Pancreas (tissue), 10 donors: ENCODE data around the gene PPT2. TPM values are rescaled to one million over a fixed set of nuclear protein-coding genes. Genes with fewer than 3 reads are reported as not detected.
"Not testable (repeated sequence)": the region's sequence is repeated elsewhere in the genome, so short reads cannot be mapped to it uniquely, and the experiment has no call there.

Source experiments
- ATAC-seq, 4 donors: fragments of 200-7000 bp; cut with Tn5 transposase; one replicate each; pipeline versions ENCODE4 v1.8.0 to v1.9.1; 2020; ENCODE audit warnings: mild to moderate bottlenecking in 4 of 4, moderate library complexity in 4 of 4
- DNase-seq, 6 donors: peaks; one replicate each; pipeline ENCODE4 v3.0.0-alpha.2; 2020
- FAIRE-seq: peaks from 2 replicates; lab custom pipeline; 2012; peaks lifted over from hg19 to GRCh38; lab: Jason Lieb, UNC
- H3K27ac ChIP-seq, 4 donors: fragments of 200-600 bp; sonication (generic); 1 replicate in 3 of 4; 2 replicates in 1 of 4; pipeline versions ENCODE4 v1.5.0 to v1.8.0; 2020
- H3K27me3 ChIP-seq, 4 donors: fragments of 200-600 bp; one replicate each; pipeline ENCODE4 v1.8.0; 2021
- H3K36me3 ChIP-seq, 3 donors: fragments of 200-600 bp; sonication (generic) in 1 of 3; one replicate each; pipeline versions ENCODE4 v1.5.0 to v1.8.0; 2020 to 2021
- H3K4me1 ChIP-seq, 3 donors: fragments of 200-600 bp; one replicate each; pipeline ENCODE4 v1.8.0; 2021
- H3K4me3 ChIP-seq, 4 donors: fragments of 200-600 bp; sonication (generic) in 2 of 4; one replicate each; pipeline versions ENCODE4 v1.5.0 to v1.8.0; 2020 to 2021
- H3K9me3 ChIP-seq, 4 donors: fragments of 200-600 bp; one replicate each; pipeline ENCODE4 v1.8.0; 2021
- WGBS, 2 donors: extraction: QIAGEN DNeasy Blood & Tissue Kit; methylation state at CpG; one replicate each; pipeline ENCODE4 v1.1.7; 2013; 5-methylcytosine and 5-hydroxymethylcytosine counted together
- intact Hi-C, 3 donors: fragments of 100-400 bp; cut with DNase I; formaldehyde crosslinking; loops; one replicate each; pipeline versions ENCODE4 v1.11.1 to v1.14.2; 2022
- polyA plus RNA-seq, 2 donors: library from polyadenylated mRNA; stranded (reverse); fragments of 200-250 nt; gene quantifications; one replicate each; pipeline ENCODE4 v1.2.3, GENCODE V29; 2013
- total RNA-seq, 6 donors: library from RNA; stranded (reverse); fragmentation: NEBNext Ultra II Directional in 4 of 6; extraction: Animal tissue kit (Norgen Biotek cat#: 25700) in 4 of 6; gene quantifications; one replicate each; pipeline versions ENCODE4 v1.2.1 to v1.2.4, GENCODE V29; 2021 to 2023
- TF ChIP-seq, protein P1 (sequence below), 4 donors: fragments of 200-600 bp; sonication (generic) in 3 of 4; IDR thresholded peaks; one replicate each; pipeline versions ENCODE4 v1.5.0 to v1.8.0; 2021; ENCODE audit warnings: antibody characterized with exemption in 4 of 4
- donor health status: healthy with polysubstance abuse.
- donor health status: DM: no; HTN: no; CAD: no; lungs with moderate emphysema.
- donor health status: DM: no; HTN: no; CAD: no.
- donor health status: control.
- donor health status: control.
- donor health status: Bipolar disorder and iron deficiency.
- donor health status: DM: yes; HTN: yes; CAD: no.
- donor health status: DM: no; HTN: no; CAD: no.
- donor health status: DM: no; HTN: no; CAD: no.
- donor health status: DM: yes; HTN: yes; CAD: no.

Gene PPT2
- total and polyA plus RNA-seq, 8 donors, result 5.6 to 13.9 (median 8.4) TPM

DNA sequence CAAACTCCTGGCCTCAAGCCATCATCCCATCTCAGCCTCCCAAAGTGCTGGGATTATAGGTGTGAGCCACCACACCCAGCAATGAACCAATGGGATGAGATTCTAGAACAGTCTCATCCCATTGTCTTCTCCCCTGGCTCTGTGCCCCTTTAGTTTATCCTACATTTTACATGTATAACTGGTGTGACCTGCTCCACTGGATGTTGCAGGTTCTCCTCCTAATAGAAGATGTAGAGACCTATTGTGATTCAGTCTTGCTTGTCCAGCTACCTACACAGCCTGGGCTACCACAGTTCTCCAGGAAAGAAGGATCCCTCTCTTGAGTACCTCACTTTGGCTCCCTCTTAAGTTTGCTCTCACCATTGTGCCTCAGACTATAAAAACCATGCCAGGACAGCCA, 21.8 kb upstream of the PPT2 start:
- no peak overlapping the region for H3K4me3 ChIP-seq
- no peaks in the 10 kb centered on the region for H3K36me3 ChIP-seq
- no peak overlapping the region for H3K27ac ChIP-seq
- intact Hi-C loops, result no loop called here
- no peaks in the 10 kb centered on the region for H3K9me3 ChIP-seq
- peaks cover 8 to 15% (median 12%) of the 10 kb centered on the region in 3 donors for H3K4me1 ChIP-seq
- DNase-seq, result peak in 1 of 6 donors; percentile 13
- no peak for FAIRE-seq
- no peak for ATAC-seq
- H3K27me3 ChIP-seq, result no peaks in the 10 kb centered on the region
- TF ChIP-seq, protein P1, sequence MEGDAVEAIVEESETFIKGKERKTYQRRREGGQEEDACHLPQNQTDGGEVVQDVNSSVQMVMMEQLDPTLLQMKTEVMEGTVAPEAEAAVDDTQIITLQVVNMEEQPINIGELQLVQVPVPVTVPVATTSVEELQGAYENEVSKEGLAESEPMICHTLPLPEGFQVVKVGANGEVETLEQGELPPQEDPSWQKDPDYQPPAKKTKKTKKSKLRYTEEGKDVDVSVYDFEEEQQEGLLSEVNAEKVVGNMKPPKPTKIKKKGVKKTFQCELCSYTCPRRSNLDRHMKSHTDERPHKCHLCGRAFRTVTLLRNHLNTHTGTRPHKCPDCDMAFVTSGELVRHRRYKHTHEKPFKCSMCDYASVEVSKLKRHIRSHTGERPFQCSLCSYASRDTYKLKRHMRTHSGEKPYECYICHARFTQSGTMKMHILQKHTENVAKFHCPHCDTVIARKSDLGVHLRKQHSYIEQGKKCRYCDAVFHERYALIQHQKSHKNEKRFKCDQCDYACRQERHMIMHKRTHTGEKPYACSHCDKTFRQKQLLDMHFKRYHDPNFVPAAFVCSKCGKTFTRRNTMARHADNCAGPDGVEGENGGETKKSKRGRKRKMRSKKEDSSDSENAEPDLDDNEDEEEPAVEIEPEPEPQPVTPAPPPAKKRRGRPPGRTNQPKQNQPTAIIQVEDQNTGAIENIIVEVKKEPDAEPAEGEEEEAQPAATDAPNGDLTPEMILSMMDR (IDR thresholded peaks at IDR 0.05), result no peak

DNA sequence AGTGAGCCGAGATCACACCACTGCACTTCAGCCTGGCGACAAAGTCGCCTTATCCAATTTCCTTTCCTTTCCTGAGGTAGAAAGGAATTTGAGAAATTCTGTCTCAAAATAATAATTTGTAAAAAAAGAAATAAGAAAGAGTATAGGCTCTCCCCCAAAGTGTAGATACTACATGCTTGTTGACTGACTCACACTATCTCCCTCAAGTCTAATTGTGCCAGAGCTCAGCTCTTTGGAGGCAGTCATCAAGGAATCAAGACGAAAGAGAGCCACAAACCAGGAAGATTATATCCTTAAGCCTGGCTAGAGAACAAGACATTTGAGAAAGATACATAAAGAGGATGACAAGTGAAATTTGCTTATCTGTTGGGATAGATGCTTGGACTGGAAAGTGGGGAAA, 20.2 kb upstream of the PPT2 start:
- no peak overlapping the region for H3K4me3 ChIP-seq
- FAIRE-seq (no peak), ATAC-seq (no peak), DNase-seq (no peak)
- peaks cover 4 to 8% (median 4%) of the 10 kb centered on the region in 3 donors for H3K4me1 ChIP-seq
- no peak overlapping the region for H3K27ac ChIP-seq
- WGBS, 2 donors, result 70 to 81% methylated on average over 4 of the region's 4 CpGs
- intact Hi-C loops, result no loop called here
- H3K27me3 ChIP-seq, result no peaks in the 10 kb centered on the region
- no peaks in the 10 kb centered on the region for H3K9me3 ChIP-seq
- TF ChIP-seq, protein P1 (IDR thresholded peaks at IDR 0.05), result no peak
- no peaks in the 10 kb centered on the region for H3K36me3 ChIP-seq

DNA sequence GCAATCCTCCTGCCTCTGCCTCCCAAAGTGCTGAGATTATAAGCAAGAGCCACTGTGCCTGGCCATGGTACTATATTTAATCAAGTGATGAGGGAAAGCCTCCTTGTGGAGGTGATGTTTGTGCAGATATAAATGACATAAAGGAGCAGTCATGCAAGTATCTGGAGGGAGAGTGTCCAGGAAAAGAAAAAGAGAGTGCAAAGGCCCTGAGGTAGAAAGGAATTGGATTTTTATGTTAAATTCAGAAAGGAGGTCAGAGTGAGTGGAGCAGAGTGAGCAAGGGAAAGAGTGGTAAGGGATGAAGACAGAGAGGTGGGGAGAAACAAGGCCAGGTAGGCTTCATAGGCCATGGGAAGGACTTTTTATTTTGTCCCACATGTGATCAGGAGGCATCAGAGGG, 16.5 kb upstream of the PPT2 start:
- FAIRE-seq (no peak), DNase-seq (no peak), ATAC-seq (no peak)
- Histone ChIP-seq H3K36me3 (no peaks in the 10 kb centered on the region), H3K27ac (no peak overlapping the region), H3K27me3 (no peaks in the 10 kb centered on the region), H3K9me3 (no peaks in the 10 kb centered on the region), H3K4me1 (no peaks in the 10 kb centered on the region), H3K4me3 (no peak overlapping the region)
- intact Hi-C loops, result no loop called here
- TF ChIP-seq, protein P1 (IDR thresholded peaks at IDR 0.05), result no peak

DNA sequence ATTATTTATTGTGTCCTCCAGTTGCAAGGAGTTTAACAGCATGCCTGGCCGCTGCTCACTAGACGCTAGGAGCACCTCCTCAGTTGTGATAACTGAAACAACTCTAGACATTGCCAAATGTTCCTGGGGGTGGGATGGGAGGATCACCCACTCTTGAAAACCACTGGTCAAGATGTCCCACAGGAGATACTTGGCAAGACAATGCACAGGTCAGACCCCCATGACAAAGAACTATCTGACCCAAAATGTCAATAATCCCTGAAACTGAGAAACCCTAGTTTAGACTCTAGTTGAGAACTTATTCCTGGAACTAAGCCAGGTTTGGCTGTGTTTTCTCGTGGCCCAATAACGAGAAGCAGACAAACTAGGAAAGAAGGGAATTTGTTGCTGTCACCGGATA, 14.4 kb upstream of the PPT2 start:
- WGBS, 2 donors, result 67 to 74% methylated on average over 5 of the region's 5 CpGs
- no peak for FAIRE-seq

DNA sequence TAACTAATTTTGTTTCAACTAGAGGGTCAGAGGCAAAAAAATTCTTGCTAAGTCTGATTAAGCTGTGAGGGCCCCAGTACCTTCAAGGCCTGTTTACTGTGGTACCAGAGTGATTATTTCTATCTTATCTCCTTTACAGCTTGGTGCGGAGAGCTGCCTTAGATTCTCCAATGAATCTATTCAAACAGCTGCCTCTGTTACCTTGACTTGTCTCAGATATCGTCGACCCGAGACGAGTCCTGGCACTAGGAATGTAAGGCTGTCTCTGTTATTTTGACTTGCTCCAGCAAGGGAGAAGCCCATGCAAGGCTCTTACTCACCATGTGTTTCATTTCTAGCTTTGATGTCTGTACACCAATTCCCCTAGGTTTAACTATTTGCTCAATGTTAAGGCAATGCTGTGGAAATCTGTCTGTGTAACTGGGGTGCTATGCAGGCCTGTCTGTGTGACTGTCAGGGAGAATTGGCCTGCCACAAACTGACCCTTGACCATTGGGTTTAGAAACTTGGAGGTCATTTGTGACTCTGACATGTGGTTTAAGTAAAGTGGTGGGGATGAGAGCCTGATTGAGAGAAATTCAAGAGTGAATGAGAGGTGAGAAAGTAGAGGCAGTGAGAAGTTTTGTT, 13.4 kb upstream of the PPT2 start:
- ATAC-seq, result no peak

More for the DNA sequence above, 14.4 kb upstream of the PPT2 start:
- H3K27me3 ChIP-seq, result no peaks in the 10 kb centered on the region
- H3K36me3 ChIP-seq, result no peaks in the 10 kb centered on the region
- ATAC-seq, result no peak
- no peaks in the 10 kb centered on the region for H3K4me1 ChIP-seq
- H3K9me3 ChIP-seq, result no peaks in the 10 kb centered on the region
- intact Hi-C loops, result no loop called here
- DNase-seq, result no peak
- H3K4me3 ChIP-seq, result no peak overlapping the region
- TF ChIP-seq, protein P1 (IDR thresholded peaks at IDR 0.05), result no peak
- H3K27ac ChIP-seq, result no peak overlapping the region

DNA sequence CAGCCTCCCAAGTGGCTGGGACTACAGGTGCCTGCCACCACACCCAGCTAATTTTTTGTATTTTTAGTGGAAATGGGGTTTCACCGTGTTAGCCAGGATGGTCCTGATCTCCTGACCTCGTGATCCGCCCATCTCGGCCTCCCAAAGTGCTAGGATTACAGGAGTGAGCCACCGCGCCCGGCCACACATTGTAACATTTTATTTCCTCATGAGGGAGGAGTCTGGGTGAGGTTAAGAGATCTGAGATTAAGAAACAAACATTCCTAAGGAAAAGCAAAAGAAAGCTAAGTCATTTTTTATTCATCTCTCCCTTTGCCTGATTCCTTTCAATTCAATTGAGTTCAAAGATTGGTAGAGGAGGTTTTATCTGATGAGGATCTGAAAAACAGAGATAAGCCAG, 9.7 kb upstream of the PPT2 start:
- H3K36me3 ChIP-seq, intact Hi-C loops, H3K4me1 ChIP-seq, FAIRE-seq, DNase-seq, H3K9me3 ChIP-seq, H3K27me3 ChIP-seq, H3K27ac ChIP-seq, ATAC-seq, H3K4me3 ChIP-seq: not testable (repeated sequence)
- 75 to 83% methylated on average over 7 of the region's 7 CpGs for WGBS, 2 donors

More for the DNA sequence above, 13.4 kb upstream of the PPT2 start:
- WGBS, 2 donors, result 20 to 24% methylated on average over 5 of the region's 5 CpGs
- FAIRE-seq, result no peak
- no peak overlapping the region for H3K27ac ChIP-seq
- H3K9me3 ChIP-seq, result no peaks in the 10 kb centered on the region
- intact Hi-C loops, result no loop called here
- H3K4me1 ChIP-seq, result no peaks in the 10 kb centered on the region
- H3K4me3 ChIP-seq, result no peak overlapping the region
- no peak for DNase-seq
- H3K27me3 ChIP-seq, result no peaks in the 10 kb centered on the region
- H3K36me3 ChIP-seq, result no peaks in the 10 kb centered on the region
- TF ChIP-seq, protein P1 (IDR thresholded peaks at IDR 0.05), result no peak
